NCI-H748 treated with DMSO at 0.1 percent for 48 hours (cell line): ENCODE measurements around the gene ANKMY2.

ENCODE experiments used
- DNase-seq: peaks from one replicate; lab custom pipeline; 2025; lab: John Stamatoyannopoulos, UW

The ANKMY2 gene

GRCh38 chr7:16579216-16579615, 66.3 kb downstream of the ANKMY2 start:
- DNase-seq = no peak

- no peak for DNase-seq
Measured at GRCh38 chr7:16571941-16572340, 73.6 kb downstream of the ANKMY2 start.

- DNase-seq = peak; percentile 82
Measured at GRCh38 chr7:16564909-16565426, 80.6 kb downstream of the ANKMY2 start.

GRCh38 chr7:16564023-16564380, 81.6 kb downstream of the ANKMY2 start:
- no peak for DNase-seq

- DNase-seq = no peak
Measured at GRCh38 chr7:16563281-16564022, 82.1 kb downstream of the ANKMY2 start.

- DNase-seq = no peak
Measured at GRCh38 chr7:16562456-16563220, 82.9 kb downstream of the ANKMY2 start.

- DNase-seq = no peak
Measured at GRCh38 chr7:16561943-16562342, 83.6 kb downstream of the ANKMY2 start.

- no peak for DNase-seq
Measured at GRCh38 chr7:16559497-16560179, 85.9 kb downstream of the ANKMY2 start.

- DNase-seq = no peak
Measured at GRCh38 chr7:16558761-16559302, 86.7 kb downstream of the ANKMY2 start.

- no peak for DNase-seq
Measured at GRCh38 chr7:16556359-16556758, 89.2 kb downstream of the ANKMY2 start.

GRCh38 chr7:16554518-16555236, 90.9 kb downstream of the ANKMY2 start:
- no peak for DNase-seq

GRCh38 chr7:16550671-16551070, 94.9 kb downstream of the ANKMY2 start:
- DNase-seq = no peak
